ENCODE results near the gene ADAMTS18.

GRCh38 chr16:77376358-77376757 lies 58.5 kb downstream of the ADAMTS18 start:
- TF ChIP-seq CTCF (IDR thresholded peaks at IDR 0.05) (no peak), POLR2A (IDR thresholded peaks at IDR 0.05) (no peak)
